PFSK-1 (cell line): ENCODE data around the gene RREB1.

ENCODE experiments used
- POLR2AphosphoS5 ChIP-seq: IDR thresholded peaks from 2 replicates; pipeline ENCODE4 v1.6.1; 2012; ENCODE audit warnings: low read depth, mild to moderate bottlenecking, control low read depth, low read length, moderate library complexity
- TAF1 ChIP-seq: IDR thresholded peaks from 2 replicates; pipeline ENCODE4 v1.6.1; 2012; ENCODE audit warnings: low read length, control low read depth, borderline replicate concordance; ENCODE audit not compliant: insufficient read depth
- TF ChIP-seq, protein P1 (sequence below), 2 experiments: IDR thresholded peaks; 2 replicates each; pipeline versions ENCODE4 v1.6.1 to v1.8.0; 2011 to 2012; ENCODE audit warnings: low read depth in 2 of 2, low read length in 2 of 2, control low read depth in 1 of 2, inconsistent platforms in 1 of 2, mild to moderate bottlenecking in 1 of 2, moderate library complexity in 1 of 2; ENCODE audit not compliant: insufficient read depth in 1 of 2

DNA sequence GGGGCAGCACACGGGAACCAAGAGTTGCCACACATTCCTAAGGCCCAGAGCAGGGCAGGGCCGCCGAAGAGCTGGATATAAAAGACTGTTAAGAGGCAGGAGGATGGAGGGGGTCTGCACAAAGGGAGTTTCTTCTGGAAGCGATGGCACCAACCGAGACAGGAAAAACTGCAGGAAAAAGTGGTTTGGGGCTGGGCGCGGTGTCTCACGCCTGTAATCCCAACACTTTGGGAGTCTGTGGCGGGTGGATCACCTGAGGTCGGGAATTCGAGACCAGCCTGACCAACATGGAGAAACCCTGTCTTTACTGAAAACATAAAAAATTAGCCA, 163.4 kb downstream of the RREB1 start:
- TF ChIP-seq TAF1 = no peak
- TF ChIP-seq, protein P1, sequence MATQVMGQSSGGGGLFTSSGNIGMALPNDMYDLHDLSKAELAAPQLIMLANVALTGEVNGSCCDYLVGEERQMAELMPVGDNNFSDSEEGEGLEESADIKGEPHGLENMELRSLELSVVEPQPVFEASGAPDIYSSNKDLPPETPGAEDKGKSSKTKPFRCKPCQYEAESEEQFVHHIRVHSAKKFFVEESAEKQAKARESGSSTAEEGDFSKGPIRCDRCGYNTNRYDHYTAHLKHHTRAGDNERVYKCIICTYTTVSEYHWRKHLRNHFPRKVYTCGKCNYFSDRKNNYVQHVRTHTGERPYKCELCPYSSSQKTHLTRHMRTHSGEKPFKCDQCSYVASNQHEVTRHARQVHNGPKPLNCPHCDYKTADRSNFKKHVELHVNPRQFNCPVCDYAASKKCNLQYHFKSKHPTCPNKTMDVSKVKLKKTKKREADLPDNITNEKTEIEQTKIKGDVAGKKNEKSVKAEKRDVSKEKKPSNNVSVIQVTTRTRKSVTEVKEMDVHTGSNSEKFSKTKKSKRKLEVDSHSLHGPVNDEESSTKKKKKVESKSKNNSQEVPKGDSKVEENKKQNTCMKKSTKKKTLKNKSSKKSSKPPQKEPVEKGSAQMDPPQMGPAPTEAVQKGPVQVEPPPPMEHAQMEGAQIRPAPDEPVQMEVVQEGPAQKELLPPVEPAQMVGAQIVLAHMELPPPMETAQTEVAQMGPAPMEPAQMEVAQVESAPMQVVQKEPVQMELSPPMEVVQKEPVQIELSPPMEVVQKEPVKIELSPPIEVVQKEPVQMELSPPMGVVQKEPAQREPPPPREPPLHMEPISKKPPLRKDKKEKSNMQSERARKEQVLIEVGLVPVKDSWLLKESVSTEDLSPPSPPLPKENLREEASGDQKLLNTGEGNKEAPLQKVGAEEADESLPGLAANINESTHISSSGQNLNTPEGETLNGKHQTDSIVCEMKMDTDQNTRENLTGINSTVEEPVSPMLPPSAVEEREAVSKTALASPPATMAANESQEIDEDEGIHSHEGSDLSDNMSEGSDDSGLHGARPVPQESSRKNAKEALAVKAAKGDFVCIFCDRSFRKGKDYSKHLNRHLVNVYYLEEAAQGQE (IDR thresholded peaks at IDR 0.05; ENCODE audit: insufficient read depth in 1 of 2, low read depth in 2 of 2, low read length in 2 of 2) = no peak
- no peak for TF ChIP-seq POLR2AphosphoS5
